ENCODE data around the gene ST8SIA1. TPM values are rescaled to one million over a fixed set of nuclear protein-coding genes. Genes with fewer than 3 reads are reported as not detected.
"Not testable (repeated sequence)": the region's sequence is repeated elsewhere in the genome, so short reads cannot be mapped to it uniquely, and the experiment has no call there.

Gene ST8SIA1, protein sequence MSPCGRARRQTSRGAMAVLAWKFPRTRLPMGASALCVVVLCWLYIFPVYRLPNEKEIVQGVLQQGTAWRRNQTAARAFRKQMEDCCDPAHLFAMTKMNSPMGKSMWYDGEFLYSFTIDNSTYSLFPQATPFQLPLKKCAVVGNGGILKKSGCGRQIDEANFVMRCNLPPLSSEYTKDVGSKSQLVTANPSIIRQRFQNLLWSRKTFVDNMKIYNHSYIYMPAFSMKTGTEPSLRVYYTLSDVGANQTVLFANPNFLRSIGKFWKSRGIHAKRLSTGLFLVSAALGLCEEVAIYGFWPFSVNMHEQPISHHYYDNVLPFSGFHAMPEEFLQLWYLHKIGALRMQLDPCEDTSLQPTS
- polyA plus RNA-seq: not detected

DNA sequence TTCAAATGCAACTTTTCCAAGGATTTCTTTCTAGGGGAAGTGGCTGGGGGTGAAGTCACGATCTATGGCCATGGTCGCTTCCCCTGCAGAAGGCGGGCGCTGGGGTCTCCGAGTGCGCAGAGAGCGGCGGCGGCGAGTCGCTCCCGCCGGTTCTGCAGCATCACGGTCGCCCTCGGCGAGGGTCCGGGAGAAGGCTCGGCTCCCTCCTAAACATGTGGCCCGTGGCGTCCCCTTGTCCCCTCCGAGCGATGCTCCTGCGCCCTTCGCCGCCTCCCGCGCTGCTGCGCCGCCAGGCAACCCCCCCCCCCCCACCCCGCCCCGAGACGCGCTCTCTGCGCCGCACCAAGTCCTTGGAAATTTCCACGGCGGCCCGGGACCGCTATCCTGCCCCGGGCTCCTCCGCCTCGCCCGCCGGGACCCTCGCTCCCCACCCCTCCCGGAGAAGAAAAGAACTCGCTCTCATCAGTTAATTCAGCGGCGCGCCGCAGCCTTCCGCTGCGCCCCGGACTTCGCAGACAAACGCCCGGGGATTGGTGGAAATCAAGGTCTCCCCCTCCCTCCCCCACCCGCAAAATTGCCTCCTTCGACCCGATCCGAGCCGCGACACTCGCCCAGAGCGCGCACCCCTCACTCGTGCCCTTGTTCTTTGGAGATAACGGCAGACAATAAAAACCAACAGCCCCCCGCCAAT, at the start of gene ST8SIA1:
Gene ST8SIA1 (minus strand): TSS at position 298 of the 691 bp plus-strand sequence. CDS start 475 bp downstream, outside the sequence.
- H3K27ac Mint-ChIP-seq: peak within 1 kb of the TSS in 1 of 3 donors; percentile 39
- H3K27me3 Mint-ChIP-seq: peaks cover 47% of the 10 kb centered on the region
- H3K9me3 Mint-ChIP-seq: no peaks in the 10 kb centered on the region
- H3K4me1 Mint-ChIP-seq: peaks cover 6 to 10% (median 7%) of the 10 kb centered on the region in 3 donors
- H3K36me3 Mint-ChIP-seq: no peaks in the 10 kb centered on the region
- peak within 1 kb of the TSS; percentile 85 to 95 (median 91) for H3K4me3 Mint-ChIP-seq

DNA sequence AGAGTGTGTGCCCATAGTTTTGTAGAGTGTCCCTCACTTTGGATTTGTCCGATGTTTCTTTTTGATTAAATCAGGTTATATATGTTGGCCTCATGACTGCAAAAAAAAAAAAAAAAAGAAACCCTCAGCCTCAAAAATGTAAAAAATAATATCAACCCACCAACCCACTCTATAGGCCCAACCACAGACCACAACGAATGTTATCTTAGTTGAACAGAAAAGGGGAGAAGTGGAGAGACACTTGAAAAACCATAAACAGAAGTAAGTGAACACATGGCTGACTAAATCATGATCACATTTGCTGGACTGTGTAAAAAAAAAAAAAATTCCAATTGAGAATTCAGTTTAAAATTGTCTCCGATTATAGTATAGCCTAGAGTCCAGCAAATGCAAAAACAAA, 45.5 kb upstream of the ST8SIA1 start:
- Mint-ChIP-seq H3K4me3 (no peak overlapping the region), H3K9me3 (peaks cover 2 to 9% (median 7%) of the 10 kb centered on the region in 3 donors), H3K27ac (no peak overlapping the region), H3K4me1 (peaks cover 0 to 4% (median 1%) of the 10 kb centered on the region in 3 donors), H3K36me3 (no peaks in the 10 kb centered on the region), H3K27me3 (peaks cover 1% of the 10 kb centered on the region)

DNA sequence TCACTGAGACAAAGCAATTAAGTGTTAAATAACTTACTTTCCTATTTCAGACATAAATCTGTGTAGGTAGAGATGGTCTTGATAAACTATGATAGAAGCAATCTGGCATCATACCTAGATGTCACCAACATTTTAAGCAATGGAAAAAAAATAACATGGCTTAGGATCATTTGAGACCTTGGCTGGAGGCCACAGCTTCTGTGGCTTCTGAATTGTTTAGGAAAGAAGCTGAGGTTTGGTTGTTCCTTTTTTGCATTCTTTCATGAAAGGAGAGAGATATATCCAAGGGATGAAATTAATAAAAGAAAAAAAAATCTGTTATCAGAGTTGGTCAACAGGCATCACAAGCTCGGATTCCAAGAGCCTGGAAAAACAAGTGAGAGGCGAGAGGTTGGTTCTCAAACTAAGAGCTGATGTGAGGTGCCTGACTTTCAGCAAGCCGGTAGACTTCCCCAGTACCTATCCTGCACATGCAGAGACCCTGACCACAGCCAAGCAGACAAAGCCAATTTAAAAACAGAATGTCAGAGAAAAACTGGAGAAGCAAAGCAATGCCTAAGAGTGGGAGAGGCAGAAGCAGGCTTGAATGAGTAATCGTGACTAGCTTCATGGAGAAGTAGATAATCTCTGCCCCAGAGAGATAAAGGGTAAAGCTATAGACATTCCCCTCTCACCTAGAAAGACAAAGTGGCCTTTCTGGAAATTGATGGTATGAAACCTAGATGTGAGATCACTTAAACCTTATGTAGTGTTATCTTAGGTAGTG, 43.4 kb upstream of the ST8SIA1 start:
- Mint-ChIP-seq H3K4me1 (peaks cover 7 to 10% (median 9%) of the 10 kb centered on the region in 3 donors), H3K27ac (no peak overlapping the region), H3K9me3 (peaks cover 2 to 9% (median 4%) of the 10 kb centered on the region in 3 donors), H3K4me3 (no peak overlapping the region), H3K27me3 (peaks cover 1% of the 10 kb centered on the region), H3K36me3 (no peaks in the 10 kb centered on the region)

DNA sequence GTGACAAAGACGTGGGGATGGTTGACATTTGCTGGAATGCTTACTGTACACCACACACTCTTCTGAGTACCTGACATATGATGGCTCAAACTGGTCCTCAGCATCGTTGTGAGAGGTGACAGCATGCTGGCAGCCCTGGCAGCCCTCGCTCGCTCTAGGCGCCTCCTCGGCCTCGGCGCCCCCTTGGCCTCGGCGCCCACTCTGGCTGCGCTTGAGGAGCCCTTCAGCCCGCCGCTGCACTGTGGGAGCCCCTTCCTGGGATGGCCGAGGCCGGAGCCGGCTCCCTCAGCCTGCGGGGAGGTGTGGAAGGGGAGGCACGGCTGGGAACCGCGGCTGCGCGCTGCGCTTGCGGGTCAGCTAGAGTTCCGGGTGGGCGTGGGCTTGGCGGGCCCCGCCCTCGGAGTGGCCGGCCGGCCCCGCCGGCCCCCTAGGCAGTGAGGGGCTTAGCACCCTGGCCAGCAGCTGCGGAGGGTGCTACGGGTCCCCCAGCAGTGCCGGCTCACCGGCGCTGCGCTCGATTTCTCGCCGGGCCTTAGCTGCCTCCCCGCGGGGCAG, 42.2 kb upstream of the ST8SIA1 start:
- H3K9me3 Mint-ChIP-seq, H3K27me3 Mint-ChIP-seq, H3K4me1 Mint-ChIP-seq, H3K4me3 Mint-ChIP-seq, H3K36me3 Mint-ChIP-seq, H3K27ac Mint-ChIP-seq: not testable (repeated sequence)

DNA sequence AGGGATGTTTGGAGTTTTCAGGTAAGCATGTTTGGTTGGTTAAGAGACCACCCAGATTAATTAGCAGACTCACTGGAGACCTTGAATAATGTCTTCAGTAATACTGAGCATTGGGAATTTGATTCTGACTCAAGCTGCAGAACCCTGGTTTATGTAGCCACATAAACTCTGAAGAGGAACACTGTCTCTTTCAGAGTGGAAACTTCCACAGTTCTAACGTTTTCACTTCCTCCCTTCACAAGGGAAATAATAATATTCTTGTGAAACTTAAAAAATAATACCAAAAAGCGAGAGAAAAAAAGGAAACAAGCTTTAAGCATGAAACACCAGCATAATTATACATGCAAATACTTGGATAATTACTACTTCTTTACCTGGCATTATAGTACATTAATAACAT, 40.0 kb upstream of the ST8SIA1 start:
- no peaks in the 10 kb centered on the region for H3K27me3 Mint-ChIP-seq
- H3K4me3 Mint-ChIP-seq: no peak overlapping the region
- H3K9me3 Mint-ChIP-seq: no peaks in the 10 kb centered on the region
- H3K27ac Mint-ChIP-seq: no peak overlapping the region
- peaks cover 7 to 10% (median 9%) of the 10 kb centered on the region in 3 donors for H3K4me1 Mint-ChIP-seq
- H3K36me3 Mint-ChIP-seq: no peaks in the 10 kb centered on the region

DNA sequence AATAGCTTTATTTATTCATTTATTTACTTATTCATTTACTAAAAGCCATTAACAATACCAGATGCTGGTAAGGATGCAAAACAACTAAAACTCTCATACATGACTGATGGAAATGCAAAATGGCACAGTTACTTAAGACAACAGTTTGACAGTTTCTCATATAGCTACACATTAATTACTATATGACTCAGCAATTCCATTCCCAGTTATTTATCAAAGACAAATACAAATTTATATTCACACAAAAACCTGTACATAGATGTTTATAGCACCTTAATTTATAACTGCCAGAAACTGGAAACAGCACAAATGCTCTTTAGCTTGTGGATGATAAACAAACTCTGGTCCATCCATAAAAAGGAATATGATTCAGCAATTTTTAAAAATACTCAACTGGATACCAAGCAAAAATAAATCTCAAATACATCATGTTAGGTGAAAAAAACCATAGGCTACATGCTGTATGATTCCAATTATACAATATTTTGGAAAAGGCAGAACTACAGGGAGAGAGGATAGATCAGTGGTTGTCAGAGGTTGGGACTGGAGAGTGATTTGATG, 37.9 kb upstream of the ST8SIA1 start:
- H3K9me3 Mint-ChIP-seq: peaks cover 0 to 11% (median 9%) of the 10 kb centered on the region in 3 donors
- H3K4me1 Mint-ChIP-seq: peaks cover 7 to 15% (median 11%) of the 10 kb centered on the region in 3 donors
- H3K27ac Mint-ChIP-seq: no peak overlapping the region
- H3K4me3 Mint-ChIP-seq: no peak overlapping the region
- H3K36me3 Mint-ChIP-seq: no peaks in the 10 kb centered on the region
- no peaks in the 10 kb centered on the region for H3K27me3 Mint-ChIP-seq

DNA sequence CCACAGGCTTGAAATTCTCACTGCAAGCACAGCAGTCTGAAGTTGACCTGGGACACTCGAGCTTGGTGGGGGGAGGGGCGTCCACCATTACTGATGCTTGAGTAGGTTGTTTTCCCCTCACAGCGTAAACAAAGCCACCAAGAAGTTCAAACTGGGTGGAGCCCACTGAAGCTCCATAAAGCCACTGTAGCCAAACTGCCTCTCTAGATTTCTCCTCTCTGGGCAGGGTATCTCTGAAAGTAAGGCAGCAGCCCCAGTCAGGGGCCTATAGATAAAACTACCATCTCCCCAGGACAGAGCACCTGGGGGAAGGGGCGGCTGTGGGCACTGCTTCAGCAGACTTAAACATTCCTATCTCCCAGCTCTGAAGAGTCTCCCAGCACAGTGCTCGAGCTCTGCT, 31.7 kb upstream of the ST8SIA1 start:
- Mint-ChIP-seq H3K27me3 (no peaks in the 10 kb centered on the region), H3K4me3 (no peak overlapping the region), H3K27ac (no peak overlapping the region), H3K9me3 (peaks cover 2 to 16% (median 12%) of the 10 kb centered on the region in 3 donors), H3K4me1 (peaks cover 0 to 6% (median 2%) of the 10 kb centered on the region in 3 donors), H3K36me3 (no peaks in the 10 kb centered on the region)

DNA sequence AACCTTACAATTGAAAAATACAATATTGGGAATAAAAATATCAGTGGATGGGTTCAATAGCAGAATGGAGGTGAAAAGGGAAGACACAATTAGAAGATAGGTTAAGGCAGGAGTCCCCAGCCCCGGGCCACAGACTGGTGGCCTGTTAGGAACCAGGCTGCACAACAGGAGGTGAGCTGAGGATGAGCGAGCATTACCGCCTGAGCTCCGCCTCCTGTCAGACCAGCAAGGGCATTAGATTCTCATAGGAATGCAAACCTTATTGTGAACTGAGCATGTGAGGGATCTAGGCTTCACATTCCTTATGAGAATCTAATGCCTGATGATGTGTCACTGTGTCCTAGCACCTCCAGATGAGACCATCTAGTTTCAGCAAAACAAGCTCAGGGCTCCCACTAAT, 27.3 kb upstream of the ST8SIA1 start:
- Mint-ChIP-seq H3K27me3 (peaks cover 2% of the 10 kb centered on the region), H3K27ac (no peak overlapping the region), H3K36me3 (no peaks in the 10 kb centered on the region), H3K4me1 (no peaks in the 10 kb centered on the region), H3K9me3 (no peaks in the 10 kb centered on the region), H3K4me3 (no peak overlapping the region)

DNA sequence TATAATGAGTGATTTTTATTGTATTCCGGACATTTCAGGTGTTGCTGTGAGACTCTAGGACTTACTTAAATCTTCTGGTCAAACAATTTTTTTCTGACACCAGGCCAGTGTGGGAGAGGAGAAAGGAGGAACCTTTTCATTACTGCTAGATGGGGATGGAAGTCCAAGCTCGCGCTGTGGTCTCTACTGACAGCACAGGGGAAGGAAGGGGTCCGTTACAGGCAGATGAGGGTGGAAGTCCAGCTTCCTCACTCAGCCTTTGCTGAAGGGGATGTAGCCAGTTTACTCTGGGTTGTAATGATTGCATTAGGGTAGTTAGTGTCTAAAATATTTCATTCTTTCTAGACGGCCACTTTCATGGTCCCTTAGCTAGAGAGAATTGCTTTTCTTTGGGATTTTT, 26.3 kb upstream of the ST8SIA1 start:
- Mint-ChIP-seq H3K4me3 (no peak overlapping the region), H3K27ac (no peak overlapping the region), H3K9me3 (no peaks in the 10 kb centered on the region), H3K4me1 (no peaks in the 10 kb centered on the region), H3K27me3 (peaks cover 2% of the 10 kb centered on the region), H3K36me3 (no peaks in the 10 kb centered on the region)

DNA sequence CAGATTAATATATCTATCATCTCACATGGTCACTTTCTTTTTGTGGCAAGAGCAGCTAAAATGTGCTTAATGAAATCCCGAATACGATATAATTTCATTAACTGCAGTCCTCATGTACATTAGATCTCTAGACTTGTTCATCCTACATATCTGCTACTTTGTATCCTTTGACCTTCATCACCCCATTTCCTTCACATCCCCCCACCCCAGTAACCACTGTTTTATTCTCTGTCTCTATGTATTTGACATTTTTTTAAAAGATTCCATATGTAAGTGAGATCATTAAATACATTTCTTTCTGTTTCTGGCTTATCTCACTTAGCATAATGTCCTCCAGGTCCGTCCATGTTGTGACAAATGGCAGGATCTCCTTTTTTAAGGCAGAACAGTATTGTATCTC, 23.0 kb upstream of the ST8SIA1 start:
- H3K4me1 Mint-ChIP-seq: no peaks in the 10 kb centered on the region
- no peak overlapping the region for H3K27ac Mint-ChIP-seq
- H3K36me3 Mint-ChIP-seq: peaks cover 2% of the 10 kb centered on the region
- no peaks in the 10 kb centered on the region for H3K9me3 Mint-ChIP-seq
- peaks cover 2% of the 10 kb centered on the region for H3K27me3 Mint-ChIP-seq
- no peak overlapping the region for H3K4me3 Mint-ChIP-seq

DNA sequence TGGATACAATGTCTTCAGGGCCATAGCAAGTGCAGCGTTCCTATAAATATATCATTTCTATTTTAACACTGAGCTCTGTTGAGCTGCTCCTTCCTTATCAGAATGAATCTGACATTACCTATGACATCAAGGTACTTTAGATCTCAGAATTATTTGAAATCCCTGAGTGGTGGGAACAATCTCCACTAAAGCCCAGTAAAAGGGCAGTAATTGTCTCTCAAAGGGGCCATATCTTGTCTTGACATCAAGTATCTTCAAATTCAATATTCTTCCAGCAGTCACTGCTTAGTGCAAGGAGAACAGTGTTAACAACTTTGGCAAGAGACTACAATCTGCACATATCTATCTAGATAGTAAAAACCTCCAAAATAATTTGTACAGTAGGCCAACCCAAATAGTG, 21.7 kb upstream of the ST8SIA1 start:
- Mint-ChIP-seq H3K36me3 (peaks cover 2% of the 10 kb centered on the region), H3K27ac (no peak overlapping the region), H3K4me3 (no peak overlapping the region), H3K4me1 (no peaks in the 10 kb centered on the region), H3K9me3 (no peaks in the 10 kb centered on the region), H3K27me3 (peaks cover 2% of the 10 kb centered on the region)

DNA sequence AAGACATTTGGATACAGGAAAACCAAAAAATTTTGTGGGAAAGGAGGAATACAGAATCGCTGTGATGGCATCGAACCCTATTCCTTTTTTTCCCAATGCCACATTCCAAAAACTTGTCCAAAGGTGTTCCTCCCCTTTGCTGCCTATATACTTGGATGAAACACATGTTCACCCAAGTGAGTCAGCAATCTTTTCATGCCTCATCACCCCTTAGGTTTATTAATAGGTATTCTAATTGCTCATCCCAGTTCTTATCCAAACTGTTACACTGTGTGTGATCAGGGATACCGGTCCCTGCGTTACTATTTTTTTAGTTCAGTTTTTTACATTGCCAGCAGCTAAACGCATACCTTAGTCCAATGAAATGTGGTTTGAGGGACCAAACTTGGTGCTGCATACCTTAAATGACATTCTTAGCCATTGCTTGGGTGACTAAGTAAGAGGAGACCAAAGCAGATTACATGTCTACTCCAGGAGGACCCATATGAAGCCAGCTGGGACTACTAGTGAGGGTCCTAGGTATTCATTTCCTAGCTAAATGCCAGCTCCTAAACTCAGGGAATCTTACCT, 20.6 kb upstream of the ST8SIA1 start:
- H3K36me3 Mint-ChIP-seq: peaks cover 2% of the 10 kb centered on the region
- H3K27ac Mint-ChIP-seq: no peak overlapping the region
- H3K4me3 Mint-ChIP-seq: no peak overlapping the region
- H3K9me3 Mint-ChIP-seq: no peaks in the 10 kb centered on the region
- no peaks in the 10 kb centered on the region for H3K4me1 Mint-ChIP-seq
- peaks cover 2% of the 10 kb centered on the region for H3K27me3 Mint-ChIP-seq

DNA sequence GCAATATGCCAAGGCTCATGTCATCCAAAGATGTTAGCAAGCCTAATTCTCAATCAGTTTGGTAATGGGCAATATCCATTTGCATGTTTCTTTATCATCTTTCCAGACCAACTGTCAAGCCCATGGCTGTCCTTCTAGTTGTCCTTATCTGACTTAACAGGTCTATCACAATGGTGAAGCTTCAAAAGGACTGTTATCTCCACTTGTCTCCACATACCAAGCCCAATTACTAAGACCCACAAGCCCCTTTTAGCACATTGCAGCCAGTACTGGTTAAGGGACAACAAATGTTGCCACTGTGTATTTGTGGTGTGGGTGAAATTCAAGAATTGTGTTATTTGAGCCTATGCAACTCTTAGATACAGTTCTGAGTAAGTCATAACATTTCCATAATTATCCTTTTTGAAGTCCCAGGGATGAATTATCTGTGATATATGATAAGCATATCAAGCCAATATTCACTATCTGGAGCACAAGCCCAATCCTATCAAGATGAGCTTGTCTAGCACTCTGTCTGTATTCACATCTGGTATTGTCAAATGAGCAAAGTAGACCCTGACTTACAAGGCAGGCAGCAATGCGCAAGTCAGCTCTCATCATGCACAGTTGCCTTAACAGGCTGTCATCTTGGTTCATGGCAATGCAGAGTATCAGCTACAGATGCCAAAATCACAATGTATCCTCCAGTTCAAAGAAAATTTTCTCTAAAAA, 19.3 kb upstream of the ST8SIA1 start:
- Mint-ChIP-seq H3K27ac (no peak overlapping the region), H3K9me3 (peaks cover 0 to 3% (median 0%) of the 10 kb centered on the region in 3 donors), H3K36me3 (peaks cover 2% of the 10 kb centered on the region), H3K4me3 (no peak overlapping the region), H3K27me3 (no peaks in the 10 kb centered on the region), H3K4me1 (no peaks in the 10 kb centered on the region)

DNA sequence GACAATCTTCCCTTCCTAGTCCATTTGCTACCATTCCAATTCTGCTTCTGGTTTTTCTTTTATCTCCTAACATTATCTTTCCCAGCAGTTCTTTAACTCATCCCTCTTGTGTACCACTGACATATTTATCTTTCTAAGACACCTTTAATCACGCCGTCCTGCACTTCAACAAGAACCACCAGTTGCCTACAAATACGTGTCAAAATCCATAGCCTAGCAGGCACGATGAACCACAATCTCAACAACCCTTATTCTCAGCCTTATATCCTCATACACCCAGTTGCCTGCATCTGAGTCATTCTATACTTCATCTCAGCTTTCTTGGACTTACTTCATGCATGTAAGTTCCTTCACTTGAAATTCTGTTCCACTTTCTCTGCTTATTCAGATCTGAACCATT, 16.4 kb upstream of the ST8SIA1 start:
- Mint-ChIP-seq H3K4me1 (no peaks in the 10 kb centered on the region), H3K27ac (no peak overlapping the region), H3K27me3 (no peaks in the 10 kb centered on the region), H3K9me3 (peaks cover 0 to 6% (median 0%) of the 10 kb centered on the region in 3 donors), H3K36me3 (peaks cover 2% of the 10 kb centered on the region), H3K4me3 (no peak overlapping the region)

Measured in IgD-negative memory B cell (primary cell).